A549 (cell line): ENCODE measurements around the gene TEKT3.

Experiments
- CEBPB ChIP-seq, 2 experiments: fragments of >200 bp in 1 of 2; sonication (Bioruptor Twin) in 1 of 2; formaldehyde crosslinking in 1 of 2; IDR thresholded peaks; 2 replicates each; pipeline ENCODE4 v1.6.1; 2012 to 2016
- CTCF ChIP-seq: fragments of >200 bp; sonication (Bioruptor Twin); formaldehyde crosslinking; IDR thresholded peaks from 3 replicates; pipeline ENCODE4 v1.5.1; 2016
- HDAC2 ChIP-seq: fragments of 200-600 bp; sonication (generic); IDR thresholded peaks from 2 replicates; pipeline ENCODE4 v1.6.1; 2016
- JUN ChIP-seq, 2 experiments: fragments of >200 bp; sonication (Bioruptor Twin); formaldehyde crosslinking; IDR thresholded peaks; 2 replicates in 1 of 2; 3 replicates in 1 of 2; pipeline ENCODE4 v1.6.1; 2016 to 2017
- JUNB ChIP-seq: fragments of >200 bp; sonication (Bioruptor Twin); formaldehyde crosslinking; IDR thresholded peaks from 2 replicates; pipeline ENCODE4 v1.6.1; 2016
- MYC ChIP-seq: IDR thresholded peaks from 2 replicates; pipeline ENCODE4 v1.6.1; 2012; ENCODE audit warnings: mild to moderate bottlenecking, inconsistent platforms, low read length, improper control_type of control experiment, borderline replicate concordance
- POLR2A ChIP-seq: IDR thresholded peaks from 2 replicates; pipeline ENCODE4 v1.6.1; 2012; ENCODE audit warnings: mild to moderate bottlenecking, low read length
- RARB ChIP-seq: fragments of 250-450 bp; sonication (Bioruptor Pico); IDR thresholded peaks from 2 replicates; pipeline ENCODE4 v1.8.0; 2021; ENCODE audit warnings: mild to moderate bottlenecking, moderate library complexity
- SMC3 ChIP-seq: fragments of >200 bp; sonication (Bioruptor Twin); formaldehyde crosslinking; IDR thresholded peaks from 3 replicates; pipeline ENCODE4 v1.6.1; 2018; ENCODE audit warnings: inconsistent platforms

GRCh38 chr17:15343749-15344148 lies 2.4 kb upstream of the TEKT3 start:
- TF ChIP-seq SMC3 (no peak), CTCF (no peak), CEBPB (IDR thresholded peaks at IDR 0.05) (no peak), HDAC2 (no peak), POLR2A (no peak), MYC (no peak), JUN (IDR thresholded peaks at IDR 0.05) (no peak), RARB (no peak), JUNB (no peak)
